NCI-H1930 (cell line): ENCODE measurements around the gene MYH7B.

Source experiments
- DNase-seq, 2 experiments: peaks; one replicate each; lab custom pipeline; 2025; lab: John Stamatoyannopoulos, UW

The MYH7B gene

DNA sequence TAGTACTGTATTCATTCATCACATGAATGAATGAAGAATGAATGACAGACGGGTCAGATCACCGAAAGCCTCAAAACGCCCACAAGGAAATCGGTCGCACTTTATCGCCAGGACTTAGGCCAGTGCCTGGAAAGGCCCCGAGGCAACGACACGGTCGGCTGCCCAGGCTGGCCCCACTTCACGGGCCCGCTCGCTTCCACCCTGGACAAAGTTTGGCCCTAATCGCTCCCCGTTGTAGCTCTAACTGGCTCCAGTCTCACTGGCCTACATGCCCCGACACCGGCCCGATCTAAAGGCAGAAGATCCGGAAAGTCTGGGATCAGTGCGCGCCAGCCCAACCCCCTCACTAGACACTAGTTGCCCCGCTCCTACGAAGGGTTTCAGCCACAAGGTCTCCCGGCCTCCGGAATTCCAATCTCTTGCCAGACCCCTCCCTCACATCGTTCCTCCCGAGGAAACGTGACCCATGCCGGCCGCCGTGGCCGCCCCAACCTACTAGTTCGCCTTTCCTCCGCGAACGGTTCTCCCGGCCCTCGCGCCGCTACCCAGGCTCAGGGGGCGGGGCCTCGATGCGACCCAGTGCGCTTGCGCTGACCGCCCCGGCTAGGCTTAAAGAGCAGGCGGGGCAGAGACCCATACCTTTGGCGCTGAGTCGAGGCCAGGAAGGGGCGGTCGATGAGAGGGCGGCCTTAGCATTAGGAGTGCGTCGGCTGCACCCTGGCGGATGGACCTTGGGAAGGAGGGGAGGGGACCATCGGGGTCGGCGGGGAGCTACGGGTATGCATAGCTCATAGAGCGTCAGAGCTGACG lies at the start of gene MYH7B, which contains the start of gene GSS:
MYH7B (plus strand) TSS at position 638 of the 810 bp plus-strand sequence. CDS start 22,138 bp downstream, outside the sequence.
GSS (minus strand) TSS at position 576 of the 810 bp plus-strand sequence. CDS start 3,954 bp downstream, outside the sequence.
- DNase-seq = peak; percentile 96 to 98

DNA sequence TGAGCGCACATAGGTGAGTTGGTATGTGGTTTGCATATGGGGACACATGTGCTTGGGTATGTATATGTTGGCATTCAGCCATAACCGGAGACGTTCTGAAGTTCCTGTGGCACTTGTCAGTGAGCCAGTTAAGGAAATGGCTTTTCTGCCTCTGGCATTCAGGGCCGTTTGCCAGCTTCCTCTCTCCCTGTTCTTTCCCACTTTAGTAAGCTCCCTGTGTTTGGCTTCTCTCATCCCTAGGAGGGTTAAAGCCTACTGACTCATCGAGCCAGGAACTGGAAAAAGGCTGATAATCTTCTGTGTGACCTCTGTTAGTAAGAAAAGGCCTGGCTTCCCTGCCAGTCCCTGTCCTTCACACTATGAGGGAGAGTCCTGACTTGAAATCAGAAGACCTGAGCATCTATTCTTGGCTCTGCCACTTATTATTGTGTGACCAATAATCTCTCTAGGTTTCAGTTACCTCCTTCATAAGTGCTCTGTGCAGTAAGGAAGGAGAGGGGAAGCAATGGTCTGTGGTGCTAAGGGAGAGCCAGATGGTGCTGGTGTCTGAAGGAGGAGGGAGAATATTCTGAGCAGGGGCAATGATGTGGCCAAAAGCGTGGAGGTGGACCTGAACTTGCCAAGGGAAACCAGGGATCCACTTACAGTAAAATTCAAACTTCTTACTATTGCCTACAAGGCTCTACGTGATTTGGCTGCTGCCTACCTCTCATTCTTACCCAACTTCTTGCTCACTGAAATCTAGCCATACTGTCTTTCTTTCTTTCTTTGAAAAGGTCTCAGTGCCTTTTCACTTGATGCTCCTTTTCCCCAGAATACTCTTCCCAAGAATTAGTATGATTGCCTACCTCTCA lies 47.8 kb upstream of the MYH7B start:
- DNase-seq = no peak

GRCh38 chr20:34915131-34915530 lies 40.5 kb upstream of the MYH7B start:
- DNase-seq = no peak

GRCh38 chr20:34915749-34916455 lies 39.8 kb upstream of the MYH7B start:
- no peak for DNase-seq

DNA sequence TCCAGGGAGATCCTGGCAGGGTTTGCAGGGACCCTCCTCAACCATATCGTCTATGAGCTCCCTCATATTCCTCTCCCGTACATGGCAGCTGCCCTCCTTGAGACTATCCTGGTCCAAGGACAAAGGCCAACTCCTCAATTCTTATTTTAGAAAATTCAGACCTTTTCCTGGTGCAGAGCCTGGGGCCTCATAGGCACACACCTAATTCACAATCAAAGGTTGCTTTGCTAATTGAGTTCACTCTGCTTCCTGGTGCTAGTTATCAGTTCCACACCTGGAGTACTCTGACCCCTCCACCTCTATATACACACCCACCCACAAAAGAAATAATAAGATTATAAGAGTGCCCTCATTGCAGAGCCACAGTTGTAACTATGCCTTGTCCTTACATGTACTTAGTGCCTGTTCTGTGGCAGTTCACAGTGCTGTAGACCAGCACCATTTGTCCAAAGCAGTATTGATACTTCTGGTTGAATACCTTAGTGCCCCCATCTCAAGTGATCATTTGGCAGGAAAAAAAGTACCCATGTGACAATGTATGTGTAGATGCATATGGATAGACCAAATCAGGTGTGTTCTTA lies 38.8 kb upstream of the MYH7B start:
- DNase-seq = no peak

DNA sequence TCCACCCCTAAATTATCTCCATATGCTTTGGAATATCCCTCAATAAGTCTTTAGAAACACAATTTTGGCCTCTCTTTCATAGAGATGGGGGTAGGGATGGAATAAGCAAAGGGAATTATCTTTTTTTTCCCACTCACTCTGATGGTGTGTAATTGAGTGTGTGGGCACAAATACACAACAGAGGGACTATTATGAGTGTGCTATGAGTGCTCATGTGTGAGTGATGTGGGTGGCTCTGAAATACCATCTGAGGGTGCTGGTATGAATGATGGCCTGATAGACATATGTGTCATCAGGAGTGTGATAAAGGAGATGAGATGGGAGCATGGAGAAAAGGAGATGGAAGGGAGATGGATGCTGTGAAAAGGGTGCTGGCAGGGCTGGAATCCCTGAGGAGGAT lies 35.6 kb upstream of the MYH7B start:
- DNase-seq = no peak

DNA sequence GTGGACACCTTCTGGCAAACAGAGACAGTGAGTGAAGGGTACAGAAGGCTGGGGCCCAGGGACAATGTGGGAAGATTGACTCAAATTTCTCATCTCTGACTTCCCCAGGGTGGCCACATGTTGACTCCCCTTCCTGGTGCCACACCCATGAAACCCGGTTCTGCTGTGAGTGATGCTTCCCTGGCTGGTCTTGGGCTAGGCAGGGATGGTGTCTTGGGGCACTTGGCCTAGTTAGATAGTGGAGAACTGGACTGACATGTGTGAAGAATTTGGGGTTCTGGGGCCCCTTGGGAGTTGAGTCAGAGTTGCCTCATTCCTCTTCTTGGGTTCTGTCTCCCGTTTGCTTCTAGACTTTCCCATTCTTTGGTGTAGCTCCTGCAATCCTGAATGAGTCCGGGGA lies 34.2 kb upstream of the MYH7B start:
- no peak for DNase-seq

DNA sequence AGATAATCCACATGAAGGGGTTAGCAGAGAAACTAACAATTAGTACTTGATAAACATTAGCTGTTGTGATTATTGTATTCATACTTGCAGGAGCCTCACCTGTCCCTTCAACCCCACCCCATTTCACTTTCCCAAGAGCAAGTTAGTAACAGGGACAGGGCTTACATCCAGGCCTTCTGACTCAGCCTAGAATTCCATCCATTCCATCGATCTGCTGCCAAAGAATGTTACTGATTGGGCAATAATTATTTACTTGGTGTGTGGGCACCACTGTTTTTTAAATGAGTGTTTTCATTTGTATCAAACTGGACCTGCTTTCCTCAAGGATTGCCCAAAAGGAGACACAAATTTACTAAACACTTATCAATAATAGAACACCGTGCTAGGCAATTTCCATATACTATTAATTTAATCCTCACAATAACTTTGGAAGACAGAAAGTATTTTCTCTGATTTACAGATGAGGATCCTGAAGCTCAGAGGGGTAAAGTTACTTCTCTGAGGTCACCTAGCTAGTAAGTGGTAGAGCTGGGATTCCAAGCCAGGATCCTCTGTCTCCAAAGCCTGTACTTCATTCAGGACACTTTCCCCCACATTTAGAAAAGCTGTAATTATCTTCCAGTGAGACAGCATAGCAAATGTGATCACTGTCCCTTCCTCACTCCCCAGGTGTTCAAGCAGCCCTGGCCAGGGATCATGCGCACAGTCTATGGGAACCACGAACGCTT lies 32.9 kb upstream of the MYH7B start:
- DNase-seq = no peak

GRCh38 chr20:34923414-34923813 lies 32.3 kb upstream of the MYH7B start:
- no peak for DNase-seq

DNA sequence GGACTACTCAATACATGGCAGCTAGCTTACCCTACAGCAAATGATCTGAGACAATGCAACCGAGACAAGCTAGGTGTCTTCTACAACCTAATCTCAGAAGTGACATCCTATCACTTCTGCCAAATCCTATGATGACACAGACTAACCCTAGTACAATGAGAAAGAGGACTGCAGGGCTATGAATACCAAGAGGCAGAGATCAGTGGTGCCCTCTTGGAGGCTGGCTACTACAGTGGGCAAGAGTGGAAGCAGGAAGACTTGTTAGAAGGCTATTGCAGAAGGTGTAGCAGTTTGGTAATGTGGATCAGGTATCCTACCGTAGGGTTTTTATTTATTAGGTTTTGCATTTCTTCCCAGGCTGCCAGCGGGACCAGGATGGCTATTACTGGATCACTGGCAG lies 30.3 kb upstream of the MYH7B start:
- DNase-seq = no peak

GRCh38 chr20:34925981-34926380 lies 29.7 kb upstream of the MYH7B start:
- no peak for DNase-seq

DNA sequence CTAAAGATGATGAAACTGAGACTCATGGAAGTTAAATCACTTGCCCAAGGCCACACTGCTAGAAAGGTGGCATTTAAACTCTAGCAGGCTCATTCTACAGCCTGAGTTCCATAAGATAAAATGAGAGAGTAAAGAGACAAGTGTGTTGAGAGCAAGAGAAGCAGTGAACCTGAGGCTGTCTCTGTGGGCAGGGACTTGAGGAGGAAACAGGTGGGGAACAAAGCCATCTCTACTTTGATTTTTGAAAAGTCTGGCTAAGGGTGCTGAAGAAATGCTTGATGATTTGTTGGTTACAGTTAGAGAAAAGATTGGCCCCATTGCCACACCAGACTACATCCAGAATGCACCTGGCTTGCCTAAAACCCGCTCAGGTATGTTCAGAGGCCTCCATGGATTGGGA lies 29.1 kb upstream of the MYH7B start:
- DNase-seq = no peak

DNA sequence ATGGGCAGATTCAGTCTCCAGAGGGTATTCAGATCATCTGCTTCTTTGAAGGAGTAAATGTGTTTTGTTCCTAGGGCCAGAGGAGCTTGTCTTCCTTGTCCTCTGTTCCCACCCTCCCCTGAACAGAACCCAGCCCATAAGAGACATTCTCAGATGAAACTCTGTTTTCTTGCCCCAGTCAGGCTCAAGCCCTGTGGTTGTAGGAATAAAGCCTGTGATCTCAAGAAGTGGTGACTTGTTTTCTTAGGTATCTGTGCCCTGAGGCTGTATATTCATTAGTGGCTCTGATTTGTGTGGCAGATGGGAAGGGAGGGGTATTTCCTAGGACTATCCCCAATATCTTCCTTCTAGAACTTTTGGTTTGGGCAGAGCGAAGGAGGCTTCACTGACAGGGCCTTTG lies 27.9 kb upstream of the MYH7B start:
- no peak for DNase-seq

- DNase-seq = no peak
Measured at GRCh38 chr20:34928411-34928810, 27.3 kb upstream of the MYH7B start.

DNA sequence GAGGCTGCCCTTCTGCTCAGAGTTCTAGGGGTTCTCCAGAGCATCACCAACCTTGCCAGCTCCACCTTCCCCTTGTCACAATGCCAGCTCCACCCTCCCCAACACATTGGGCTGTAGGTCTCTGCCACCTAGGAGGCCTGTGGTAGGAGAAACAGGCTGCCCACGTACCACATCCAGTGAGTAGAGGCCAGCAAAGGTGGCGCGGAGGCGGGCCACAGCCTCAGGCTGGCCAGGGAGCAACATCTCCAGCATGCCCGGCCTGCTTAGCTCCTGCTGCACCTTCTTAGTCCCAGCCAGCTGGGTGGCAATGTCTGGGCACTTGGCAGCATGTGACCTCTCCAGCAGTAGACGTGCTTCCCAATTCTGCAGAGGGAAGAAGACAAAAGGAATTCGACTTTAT lies 23.9 kb upstream of the MYH7B start:
- no peak for DNase-seq

- no peak for DNase-seq
Measured at GRCh38 chr20:34938466-34939163, 17.1 kb upstream of the MYH7B start.

DNA sequence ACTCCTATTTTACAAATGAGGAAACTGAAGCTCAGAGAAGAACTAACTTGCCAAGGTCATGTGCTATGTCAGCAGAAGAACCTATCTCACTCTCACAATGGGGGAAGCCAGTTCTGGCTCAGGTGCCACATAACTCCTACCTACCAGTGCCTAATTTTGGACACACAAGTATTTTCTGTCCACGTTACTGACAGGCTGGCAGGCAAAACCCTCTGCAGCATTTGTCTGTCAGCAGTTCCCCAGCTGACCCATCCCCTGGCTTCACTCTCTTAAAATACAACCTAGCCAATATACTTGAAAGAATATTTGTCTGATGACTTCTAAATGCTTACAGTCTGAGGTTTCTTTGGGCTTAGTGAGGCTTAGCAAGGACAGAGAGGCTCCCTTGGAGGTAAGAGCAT lies 15.6 kb upstream of the MYH7B start:
- no peak for DNase-seq

DNA sequence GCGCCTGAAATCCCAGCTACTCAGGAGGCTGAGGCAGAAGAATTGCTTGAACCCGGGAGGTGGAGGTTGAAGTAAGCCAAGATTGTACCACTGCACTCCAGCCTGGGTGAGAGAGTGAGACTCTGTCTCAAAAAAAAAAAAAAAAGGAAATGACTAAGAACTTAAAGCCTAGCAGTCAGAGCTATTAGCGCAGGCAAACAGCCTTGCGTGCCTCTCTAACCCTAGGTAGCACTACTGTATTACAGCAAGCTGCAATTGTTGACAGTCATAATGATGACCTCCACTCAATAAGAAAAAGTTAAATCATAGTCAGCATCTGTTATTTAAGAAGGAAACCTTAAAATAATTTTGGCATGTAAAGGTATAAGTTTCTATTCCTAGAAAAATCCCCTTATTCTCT lies 14.4 kb upstream of the MYH7B start:
- no peak for DNase-seq

DNA sequence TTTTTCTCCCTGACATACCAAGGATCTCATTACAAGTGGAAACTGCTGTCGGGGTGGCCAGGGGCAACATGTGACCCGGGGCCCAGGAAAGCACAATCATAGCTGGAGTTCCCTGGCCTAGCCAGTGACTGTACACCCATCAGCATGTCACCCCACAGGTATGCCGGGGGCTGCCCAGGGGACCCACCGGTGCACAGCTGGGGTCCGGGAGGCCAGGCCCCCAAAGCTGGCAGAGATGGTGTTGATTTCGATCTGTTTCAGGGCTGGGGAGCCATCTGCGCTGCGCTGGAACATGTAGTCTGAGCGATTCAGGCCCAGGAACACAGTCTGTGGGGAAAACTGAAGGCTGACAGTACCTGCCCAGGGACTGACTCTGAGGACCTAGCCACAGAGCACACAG lies 13.4 kb upstream of the MYH7B start:
- no peak for DNase-seq

DNA sequence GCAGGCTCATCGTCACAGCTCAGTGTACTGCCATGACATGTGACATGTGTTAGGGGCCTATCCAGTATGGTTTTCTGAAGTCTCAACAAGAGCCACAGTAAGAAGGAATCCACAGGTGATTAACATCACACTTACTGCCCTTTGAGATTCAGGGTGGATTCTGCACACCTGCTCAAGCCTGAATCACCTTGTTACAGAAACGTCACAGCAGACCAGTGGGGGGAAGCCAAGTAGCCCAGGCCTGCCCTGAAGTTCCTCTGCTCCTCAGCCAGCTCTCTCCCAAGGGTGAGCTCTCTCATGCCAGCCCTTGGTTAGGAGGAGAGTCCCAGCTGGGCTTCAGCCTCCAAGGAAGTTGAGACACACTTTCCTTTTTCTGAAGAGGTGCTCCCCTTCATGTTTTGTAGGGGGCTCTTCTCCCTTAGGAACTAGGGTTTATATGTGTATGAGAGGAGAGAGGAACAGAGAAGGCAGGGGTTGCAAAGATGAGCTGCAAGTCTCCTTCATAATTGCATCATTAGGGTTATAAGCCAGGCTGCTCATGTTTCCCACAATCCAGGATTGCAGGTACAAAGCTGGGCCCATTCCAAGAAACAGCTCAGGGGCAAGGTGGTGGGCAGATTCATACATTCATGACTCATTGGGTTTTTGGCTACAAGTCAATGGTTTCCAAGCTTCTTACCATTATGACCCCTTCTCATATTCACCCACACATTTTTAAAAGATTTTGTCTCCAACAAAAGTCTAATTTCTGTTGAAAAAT lies 11.7 kb upstream of the MYH7B start:
- no peak for DNase-seq
